HG02763 (cell line): Measurements from ENCODE around the gene INTS1.

Experiments
- ATAC-seq: cut with Tn5 transposase; IDR thresholded peaks from one replicate; pipeline ENCODE4 v1.9.1; 2021; ENCODE audit warnings: mild to moderate bottlenecking, moderate library complexity; ENCODE audit not compliant: unreplicated experiment

INTS1 gene

DNA sequence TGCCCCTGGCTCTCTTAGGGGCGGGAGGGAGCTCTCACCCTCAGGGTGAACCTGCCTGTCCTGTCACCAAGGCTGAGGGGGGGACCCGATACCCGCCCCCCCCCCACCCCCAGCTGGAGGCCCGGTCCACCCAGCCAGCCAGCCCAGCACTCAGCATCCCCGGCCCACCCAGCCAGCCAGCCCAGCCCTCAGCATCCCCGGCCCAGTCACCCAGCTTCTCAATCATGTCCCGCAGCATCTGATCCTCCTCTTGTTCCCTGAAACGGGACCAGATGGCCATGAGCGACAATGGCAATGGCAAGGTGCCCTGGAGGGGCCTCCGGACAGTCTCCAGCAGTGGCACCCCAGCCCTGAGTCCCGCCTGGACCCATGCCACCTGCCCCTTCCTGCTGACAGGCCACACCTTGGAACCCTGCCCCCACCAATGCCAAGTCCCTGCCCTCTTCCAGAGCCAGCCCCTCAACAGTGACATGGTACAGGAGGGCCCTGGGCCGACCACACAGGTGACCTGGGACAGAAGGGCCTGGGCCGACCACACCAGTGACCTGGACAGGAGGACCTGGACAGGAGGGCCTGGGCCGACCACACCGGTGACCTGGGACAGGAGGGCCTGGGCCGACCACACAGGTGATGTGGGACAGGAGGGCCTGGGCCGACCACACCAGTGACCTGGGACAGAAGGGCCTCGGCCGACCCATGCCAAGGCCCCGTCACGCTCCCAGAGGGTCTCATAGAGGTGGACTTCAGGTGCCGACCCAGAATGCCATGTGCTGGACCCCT lies 69.1 kb downstream of the INTS1 start:
- no peak for ATAC-seq

DNA sequence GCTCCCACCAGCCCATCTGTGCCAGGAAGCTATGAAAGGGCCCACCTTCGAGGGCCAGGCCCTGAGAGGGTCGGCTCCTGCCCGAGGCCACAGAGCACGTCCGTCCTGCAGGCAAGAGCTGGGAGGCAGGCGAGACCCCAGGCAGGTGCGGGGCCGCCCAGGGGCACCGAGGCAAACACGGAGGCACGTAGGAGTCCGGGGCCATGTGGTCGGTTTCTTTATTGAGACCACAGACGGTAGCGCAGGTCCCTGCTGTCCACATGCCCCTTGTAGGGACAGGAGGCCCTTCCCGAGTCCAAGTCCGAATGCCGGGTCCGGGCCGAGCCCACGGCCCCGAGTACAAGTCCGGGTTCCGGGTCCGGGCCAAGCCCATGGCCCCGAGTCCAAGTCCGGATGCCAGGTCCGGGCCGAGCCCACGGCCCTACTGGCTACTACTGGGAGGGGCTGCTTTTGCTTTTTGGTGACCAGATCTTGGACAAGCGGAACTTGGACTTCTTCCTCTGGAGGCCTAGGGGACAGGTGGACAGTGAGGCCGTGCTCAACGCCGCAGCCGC lies 69.9 kb downstream of the INTS1 start:
- ATAC-seq: no peak

DNA sequence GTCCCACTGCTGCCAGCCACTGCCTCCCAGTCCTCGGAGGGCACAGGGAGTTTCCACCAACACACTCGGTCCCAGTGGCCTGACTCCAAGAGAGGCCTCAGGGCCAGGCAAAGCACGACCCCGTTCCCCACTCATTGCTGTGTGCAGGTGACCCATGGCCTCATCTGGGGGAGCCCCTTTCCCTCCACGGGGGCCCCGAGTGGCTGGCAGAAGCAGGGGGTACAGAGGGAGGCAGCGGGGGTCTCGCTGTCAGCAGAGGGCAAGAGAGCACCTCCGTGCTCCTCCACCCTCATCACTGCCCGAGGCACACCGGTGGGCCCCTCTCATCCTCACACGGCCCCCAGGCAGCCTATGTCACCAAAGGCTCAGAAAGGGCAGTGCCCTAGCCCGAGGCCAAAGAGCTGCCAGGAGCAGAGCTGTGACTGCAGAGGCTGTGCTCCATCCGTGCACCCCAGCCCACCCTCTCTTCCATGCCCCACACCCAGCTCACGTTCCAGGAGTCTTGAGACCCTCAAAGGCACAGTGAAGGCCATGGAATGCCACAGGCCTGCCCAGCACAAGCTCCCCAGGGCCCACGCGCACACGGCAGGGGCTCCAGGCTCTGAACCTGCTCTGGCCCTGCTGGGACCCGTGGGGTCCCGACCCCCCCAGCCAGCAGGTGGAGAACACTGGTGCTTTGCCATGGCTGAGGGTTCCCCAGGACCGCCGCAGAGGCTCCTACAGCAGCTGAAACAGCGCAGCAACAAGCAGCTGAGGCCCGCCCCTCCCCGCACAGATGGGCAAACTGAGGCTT lies 70.9 kb downstream of the INTS1 start:
- no peak for ATAC-seq

- ATAC-seq: no peak
Measured at GRCh38 chr7:1432411-1433082, 71.6 kb downstream of the INTS1 start.

DNA sequence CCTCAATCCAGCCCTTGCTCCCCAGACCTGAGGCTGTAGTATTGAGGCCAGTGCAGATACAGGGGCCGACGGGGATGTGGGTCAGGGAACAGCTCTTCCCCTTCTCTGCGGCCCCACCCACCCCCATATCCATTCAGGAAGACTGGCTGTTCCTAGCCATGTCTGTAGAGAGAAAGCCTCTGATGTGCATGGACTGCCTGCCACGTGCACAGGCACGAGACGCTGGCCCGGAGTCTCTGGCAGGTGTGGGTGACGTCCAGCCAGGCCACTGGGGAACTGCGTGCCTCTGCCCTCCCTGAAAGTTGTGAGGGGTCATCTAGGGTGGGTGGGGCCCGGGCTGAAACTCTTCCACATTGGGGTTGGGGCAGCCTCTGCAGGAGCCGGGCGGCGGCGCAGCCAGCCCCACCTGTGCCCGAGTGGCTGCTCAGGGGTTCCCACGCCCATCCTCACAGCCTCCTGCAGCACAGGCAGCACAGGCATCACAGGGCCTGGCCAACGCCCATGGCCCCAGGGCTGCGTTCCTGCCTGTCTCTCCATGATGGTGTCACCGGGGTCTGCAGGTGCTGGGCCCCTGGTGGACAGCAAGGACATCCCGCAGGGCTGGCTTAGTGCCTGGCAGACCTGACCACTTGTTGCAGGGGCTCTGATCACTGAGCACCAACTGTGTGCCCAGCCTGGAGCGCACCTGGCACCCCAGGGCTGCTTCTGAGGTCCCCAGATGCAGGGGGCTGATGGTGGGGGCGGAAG lies 72.4 kb downstream of the INTS1 start:
- ATAC-seq: no peak

DNA sequence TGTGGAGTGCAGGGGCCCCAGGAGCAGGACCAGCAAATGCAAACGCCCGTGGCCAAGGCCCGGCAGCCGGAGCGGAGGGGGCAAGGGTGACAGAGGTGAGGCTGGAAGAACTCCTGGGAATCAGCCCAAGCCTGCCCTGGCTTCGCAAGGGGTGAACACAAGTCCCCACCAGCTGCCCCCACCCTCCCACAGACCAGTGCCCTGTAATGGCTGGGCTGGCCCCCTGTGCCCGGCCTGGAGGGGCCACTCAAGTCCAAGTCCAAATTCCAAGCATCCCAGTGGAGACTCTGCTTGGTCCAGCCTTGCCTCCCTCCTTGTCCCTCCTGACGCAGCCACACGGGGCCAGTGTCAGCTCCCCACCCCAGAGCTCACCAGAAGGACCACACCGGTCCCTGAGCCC lies 73.0 kb downstream of the INTS1 start:
- ATAC-seq: no peak

DNA sequence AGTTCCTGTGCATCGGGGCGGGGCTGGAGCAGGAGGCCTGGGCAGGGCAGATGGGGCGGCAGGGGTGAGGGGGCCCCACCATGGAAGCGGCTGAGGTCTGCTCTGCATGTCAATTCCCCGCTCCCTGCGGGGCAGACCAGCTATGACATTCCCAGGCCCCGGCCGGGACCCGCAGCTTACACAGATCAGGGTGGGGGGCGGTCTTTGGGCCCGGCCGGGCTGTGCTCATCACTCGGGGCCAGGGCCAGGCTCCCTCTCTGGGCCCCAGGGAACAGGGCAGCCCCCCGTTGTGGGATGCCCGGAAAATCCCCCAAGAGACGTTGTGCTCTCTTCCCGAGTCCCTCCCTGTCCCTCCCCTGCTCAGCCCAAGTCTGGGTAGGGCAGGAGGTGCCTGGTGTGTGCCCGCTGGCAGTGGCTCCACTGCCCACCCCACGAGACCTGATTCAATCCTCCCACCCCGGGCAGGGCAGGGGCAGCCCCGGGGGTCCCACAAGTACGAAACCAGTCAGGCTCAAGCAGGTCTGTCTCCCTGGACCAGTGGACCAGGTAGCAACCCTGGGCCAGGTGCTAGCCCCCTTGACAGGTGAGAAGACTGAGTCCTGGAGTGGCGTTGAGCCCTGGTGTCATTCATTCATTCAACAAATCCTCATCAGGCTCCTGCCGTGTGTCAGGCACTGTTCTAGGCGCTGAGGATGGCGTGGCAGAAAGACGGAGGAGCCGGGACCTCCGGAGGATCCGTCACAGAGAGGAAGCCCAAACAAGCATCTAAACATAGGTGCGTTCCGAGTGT lies 73.9 kb downstream of the INTS1 start:
- ATAC-seq: no peak

GRCh38 chr7:1428941-1429501 lies 75.2 kb downstream of the INTS1 start:
- no peak for ATAC-seq

- ATAC-seq: no peak
Measured at GRCh38 chr7:1427064-1427657, 77.0 kb downstream of the INTS1 start.

DNA sequence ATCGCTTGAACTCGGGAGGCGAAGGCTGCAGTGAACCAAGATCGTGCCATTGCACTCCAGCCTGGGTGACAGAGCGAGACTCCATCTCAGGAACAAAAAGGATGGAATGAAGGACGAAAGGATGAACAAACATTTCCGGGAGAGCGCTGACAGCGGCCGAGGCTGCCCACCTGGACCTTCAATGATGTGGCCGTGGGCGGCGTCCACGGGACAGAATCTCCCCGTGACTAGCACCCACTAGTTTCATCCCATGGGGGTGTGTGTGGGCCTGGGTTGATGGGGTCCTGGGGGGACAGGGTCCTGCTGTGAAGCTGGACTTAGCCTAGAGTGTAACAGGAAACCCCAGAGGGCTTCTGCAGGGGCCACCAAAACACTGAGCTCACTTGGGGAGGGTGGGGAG lies 77.7 kb downstream of the INTS1 start:
- no peak for ATAC-seq

DNA sequence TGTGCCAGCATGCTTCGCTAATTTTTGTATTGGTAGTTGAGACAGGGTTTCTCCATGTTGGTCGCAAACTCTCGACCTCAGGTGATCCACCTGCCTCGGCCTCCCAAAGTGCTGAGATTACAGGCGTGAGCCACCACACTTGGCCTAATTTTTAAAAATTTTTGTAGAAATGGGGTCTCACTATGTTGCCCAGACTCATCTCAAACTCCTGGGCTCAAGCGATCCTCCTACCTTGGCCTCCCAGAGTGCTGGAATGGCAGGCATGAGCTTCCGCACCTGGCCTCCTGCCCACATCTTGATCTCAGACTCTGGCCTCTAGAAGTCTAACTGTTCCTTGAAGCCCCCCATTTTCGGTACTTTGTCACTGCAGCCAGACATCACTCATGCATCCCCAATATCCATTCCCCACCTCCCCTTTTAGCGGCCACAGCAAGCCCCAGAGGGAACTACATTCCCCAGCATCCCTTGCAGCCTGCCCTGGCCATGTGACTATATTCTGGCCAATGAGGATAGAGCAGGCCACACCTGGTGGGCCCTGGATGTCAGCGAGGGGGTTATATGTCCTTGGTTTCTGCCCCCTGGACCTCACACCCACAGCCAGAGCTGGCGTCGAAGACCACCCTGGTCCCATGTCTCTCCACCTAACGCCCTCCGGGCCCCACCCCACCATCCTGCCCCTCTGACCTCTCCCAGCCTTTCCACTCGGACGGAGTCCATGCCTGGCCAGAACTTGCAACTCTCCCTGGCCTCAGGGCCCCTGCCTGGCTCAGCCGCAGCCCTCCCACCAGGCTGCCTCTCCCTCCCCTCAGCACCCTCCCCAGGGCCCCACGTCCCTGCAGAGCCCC lies 78.7 kb downstream of the INTS1 start:
- no peak for ATAC-seq

GRCh38 chr7:1424041-1424440 lies 80.1 kb downstream of the INTS1 start:
- ATAC-seq: no peak

DNA sequence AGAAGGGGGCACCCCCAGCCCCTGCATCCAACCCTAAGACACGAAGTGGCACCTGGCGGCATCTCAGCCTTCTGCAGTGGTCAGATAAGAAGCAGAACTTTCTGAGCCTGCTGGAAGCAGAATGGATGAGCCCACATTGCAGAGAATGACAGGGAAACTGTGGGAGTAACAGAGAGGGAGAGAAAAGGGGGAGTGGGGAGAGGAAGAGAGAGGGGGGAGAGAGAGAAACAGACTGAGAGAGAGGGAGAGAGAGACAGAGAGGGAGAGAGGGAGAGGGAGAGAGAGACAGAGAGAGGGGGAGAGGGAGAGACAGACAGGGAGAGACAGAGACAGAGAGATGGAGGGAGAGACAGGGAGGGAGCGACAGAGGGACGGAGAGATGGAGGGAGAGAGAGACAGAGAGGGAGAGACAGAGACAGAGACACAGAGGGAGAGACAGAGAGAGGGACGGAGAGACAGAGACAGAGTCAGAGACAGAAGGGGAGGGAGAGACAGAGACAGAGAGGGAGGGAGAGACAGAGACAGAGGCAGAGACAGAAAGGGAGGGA lies 80.9 kb downstream of the INTS1 start:
- no peak for ATAC-seq

GRCh38 chr7:1422512-1423263 lies 81.5 kb downstream of the INTS1 start:
- no peak for ATAC-seq

- ATAC-seq: no peak
Measured at GRCh38 chr7:1421946-1422345, 82.2 kb downstream of the INTS1 start.

GRCh38 chr7:1421020-1421790 lies 83.0 kb downstream of the INTS1 start:
- no peak for ATAC-seq
